ENCODE results near the gene SF1. TPM values are rescaled to one million over a fixed set of nuclear protein-coding genes. Genes with fewer than 3 reads are reported as not detected.

SF1 gene
- total RNA-seq, 2 donors from 2014 or later, result 331 to 399 TPM

DNA sequence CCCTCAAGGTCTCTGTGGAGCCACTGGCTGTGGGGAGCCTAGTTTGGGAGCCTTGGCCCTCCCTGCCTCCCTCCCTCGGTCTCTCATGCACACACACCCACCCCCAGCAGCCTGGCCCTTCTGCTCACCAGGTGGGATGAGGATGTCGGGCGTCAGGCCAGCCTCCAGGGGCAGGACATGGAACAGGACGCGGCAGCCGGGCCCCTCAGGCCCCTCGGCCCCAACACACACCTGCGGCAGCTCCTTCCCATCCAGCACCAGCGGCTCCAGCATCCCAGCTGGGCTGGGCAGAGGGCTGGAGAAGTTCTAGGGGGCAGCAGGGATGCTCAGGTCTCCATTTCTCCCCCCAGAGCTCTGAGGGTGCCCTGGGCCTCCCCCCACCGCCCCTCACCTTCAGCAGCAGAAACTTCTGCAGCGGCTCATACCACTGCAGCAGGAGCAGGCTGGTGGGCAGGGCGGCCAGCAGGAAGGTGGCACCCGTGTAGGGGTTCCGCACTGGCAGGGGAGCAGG is 13.5 kb upstream of the SF1 start:
- DNase-seq, result no peak
- no peak overlapping the region for H3K4me3 Mint-ChIP-seq
- no peaks in the 10 kb centered on the region for H3K9me3 ChIP-seq (ENCODE audit: control insufficient read depth, low read length)
- no peaks in the 10 kb centered on the region for H3K27me3 ChIP-seq (ENCODE audit: control insufficient read depth, insufficient read depth, low read length, poor library complexity, severe bottlenecking)
- no peak overlapping the region for H3K4me3 ChIP-seq (ENCODE audit: low read length)
- TF ChIP-seq, protein P1, sequence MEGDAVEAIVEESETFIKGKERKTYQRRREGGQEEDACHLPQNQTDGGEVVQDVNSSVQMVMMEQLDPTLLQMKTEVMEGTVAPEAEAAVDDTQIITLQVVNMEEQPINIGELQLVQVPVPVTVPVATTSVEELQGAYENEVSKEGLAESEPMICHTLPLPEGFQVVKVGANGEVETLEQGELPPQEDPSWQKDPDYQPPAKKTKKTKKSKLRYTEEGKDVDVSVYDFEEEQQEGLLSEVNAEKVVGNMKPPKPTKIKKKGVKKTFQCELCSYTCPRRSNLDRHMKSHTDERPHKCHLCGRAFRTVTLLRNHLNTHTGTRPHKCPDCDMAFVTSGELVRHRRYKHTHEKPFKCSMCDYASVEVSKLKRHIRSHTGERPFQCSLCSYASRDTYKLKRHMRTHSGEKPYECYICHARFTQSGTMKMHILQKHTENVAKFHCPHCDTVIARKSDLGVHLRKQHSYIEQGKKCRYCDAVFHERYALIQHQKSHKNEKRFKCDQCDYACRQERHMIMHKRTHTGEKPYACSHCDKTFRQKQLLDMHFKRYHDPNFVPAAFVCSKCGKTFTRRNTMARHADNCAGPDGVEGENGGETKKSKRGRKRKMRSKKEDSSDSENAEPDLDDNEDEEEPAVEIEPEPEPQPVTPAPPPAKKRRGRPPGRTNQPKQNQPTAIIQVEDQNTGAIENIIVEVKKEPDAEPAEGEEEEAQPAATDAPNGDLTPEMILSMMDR (conservative IDR thresholded peaks at IDR 0.05), result no peak
- no peaks in the 10 kb centered on the region for H3K4me1 Mint-ChIP-seq
- no peak overlapping the region for H3K27ac Mint-ChIP-seq
- H3K9me3 Mint-ChIP-seq, result no peaks in the 10 kb centered on the region
- H3K27me3 Mint-ChIP-seq (ENCODE audit: insufficient read depth), result no peaks in the 10 kb centered on the region
- H3K9ac ChIP-seq (ENCODE audit: extremely low read depth, low read length, poor library complexity, severe bottlenecking), result no peak overlapping the region
- 83 to 88% methylated on average over 1 to 14 of the region's 14 CpGs for WGBS, 2 experiments (ENCODE audit: insufficient coverage in 1 of 2, insufficient read length in 1 of 2)
- H3K36me3 Mint-ChIP-seq (ENCODE audit: low read depth), result peaks cover 13% of the 10 kb centered on the region
- peaks cover 5% of the 10 kb centered on the region for H3K36me3 ChIP-seq (ENCODE audit: control insufficient read depth, insufficient read depth, low read length)
- H3K27ac ChIP-seq (ENCODE audit: low read depth, low read length), result no peak overlapping the region
- H3K4me1 ChIP-seq (ENCODE audit: control insufficient read depth, insufficient read depth, low read length), result no peaks in the 10 kb centered on the region

DNA sequence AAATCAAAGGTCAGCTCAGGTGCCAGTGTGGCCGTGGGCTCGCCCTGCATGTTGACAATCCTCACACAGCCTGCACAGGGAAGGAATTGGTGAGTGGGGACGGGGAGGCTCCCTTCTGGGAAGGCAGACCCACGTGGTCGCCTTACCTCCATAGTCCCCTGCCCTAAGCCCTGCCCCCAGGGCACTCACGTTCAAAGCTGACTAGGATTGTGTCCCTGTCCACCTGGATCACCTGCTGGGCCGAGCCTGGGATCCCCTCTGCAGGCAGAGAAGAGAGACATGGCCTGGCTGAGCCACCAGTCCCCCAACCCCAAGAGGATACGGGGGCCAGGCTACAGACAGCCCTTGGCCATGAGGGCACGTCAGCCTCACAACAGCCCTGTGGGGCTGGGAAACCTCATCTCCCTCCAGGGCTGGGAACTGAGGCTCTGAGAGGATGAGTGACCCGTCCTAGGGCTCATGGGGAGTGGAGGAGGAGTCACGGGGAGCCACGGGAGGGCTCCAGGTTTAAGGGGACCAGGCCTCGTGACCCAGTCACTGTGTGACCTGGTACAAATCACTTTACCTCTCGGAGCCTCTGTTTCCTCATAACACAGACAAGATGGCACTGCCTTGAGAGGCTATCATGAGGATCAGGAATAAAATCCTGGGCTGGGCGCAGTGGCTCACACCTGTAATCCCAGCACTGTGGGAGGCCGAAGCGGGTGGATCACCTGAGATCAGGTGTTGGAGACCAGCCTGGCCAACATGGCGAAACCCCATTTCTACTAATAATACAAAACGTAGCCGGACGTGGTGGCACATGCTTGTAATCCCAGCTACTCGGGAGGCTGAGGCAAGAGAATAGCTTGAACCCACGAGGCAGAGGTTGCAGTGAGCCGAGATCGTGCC is 12.1 kb upstream of the SF1 start:
- no peaks in the 10 kb centered on the region for H3K4me1 ChIP-seq (ENCODE audit: control insufficient read depth, insufficient read depth, low read length)
- H3K9me3 ChIP-seq (ENCODE audit: control insufficient read depth, low read length), result no peaks in the 10 kb centered on the region
- Mint-ChIP-seq H3K27ac (peak overlapping the region; percentile 52), H3K9me3 (no peaks in the 10 kb centered on the region), H3K4me1 (no peaks in the 10 kb centered on the region), H3K36me3 (ENCODE audit: low read depth) (peaks cover 6% of the 10 kb centered on the region), H3K27me3 (ENCODE audit: insufficient read depth) (no peaks in the 10 kb centered on the region), H3K4me3 (no peak overlapping the region)
- no peak for DNase-seq
- H3K27me3 ChIP-seq (ENCODE audit: control insufficient read depth, insufficient read depth, low read length, poor library complexity, severe bottlenecking), result no peaks in the 10 kb centered on the region
- TF ChIP-seq, protein P1 (conservative IDR thresholded peaks at IDR 0.05), result no peak
- no peak overlapping the region for H3K9ac ChIP-seq (ENCODE audit: extremely low read depth, low read length, poor library complexity, severe bottlenecking)
- H3K27ac ChIP-seq (ENCODE audit: low read depth, low read length), result no peak overlapping the region
- H3K36me3 ChIP-seq (ENCODE audit: control insufficient read depth, insufficient read depth, low read length), result no peaks in the 10 kb centered on the region
- WGBS, 2 experiments (ENCODE audit: insufficient coverage in 1 of 2, insufficient read length in 1 of 2), result 89 to 92% methylated on average over 17 to 25 of the region's 25 CpGs
- H3K4me3 ChIP-seq (ENCODE audit: low read length), result no peak overlapping the region

DNA sequence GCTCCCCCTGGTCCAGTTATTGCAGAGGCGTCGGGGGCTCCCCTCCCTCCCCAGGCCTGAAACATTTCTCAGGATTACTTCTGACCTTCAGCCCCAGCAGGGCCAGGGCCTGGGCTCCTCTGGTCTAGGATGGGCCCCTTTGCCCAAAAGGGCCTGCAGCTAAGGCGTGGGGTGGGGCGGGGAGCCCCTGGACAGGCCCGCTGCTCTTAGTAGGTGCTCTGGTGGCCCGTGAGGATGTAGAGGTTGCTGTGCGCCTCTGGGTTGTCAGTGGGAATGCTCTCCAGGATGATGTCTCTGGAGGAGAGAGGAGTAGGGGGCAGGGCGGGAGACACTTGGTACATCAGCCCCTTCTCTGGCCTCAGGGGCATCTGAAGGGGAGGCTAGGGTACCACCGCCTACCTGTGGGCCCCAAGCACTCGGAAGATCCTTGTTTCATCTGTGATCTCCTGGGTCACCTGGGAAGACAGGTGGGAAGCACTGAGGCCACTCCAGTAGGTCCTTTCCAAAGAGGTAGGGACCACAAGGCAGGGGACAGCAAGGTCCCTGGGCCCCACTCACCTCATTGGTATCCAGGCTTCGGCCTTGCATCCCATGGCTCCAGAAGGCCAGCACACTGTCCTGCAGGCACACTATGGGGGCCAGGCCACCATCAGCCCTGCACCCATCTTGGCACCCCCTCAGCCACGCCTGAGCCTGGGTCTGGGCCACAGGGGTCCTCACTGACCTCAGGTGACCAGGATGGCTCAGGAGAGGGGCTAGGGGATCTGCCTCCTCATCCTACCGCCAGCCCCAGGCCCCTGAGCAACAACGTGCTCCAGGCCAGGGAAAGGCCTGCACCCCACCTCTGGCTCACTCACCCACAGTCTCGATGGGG is 11.2 kb upstream of the SF1 start:
- no peaks in the 10 kb centered on the region for H3K36me3 ChIP-seq (ENCODE audit: control insufficient read depth, insufficient read depth, low read length)
- Mint-ChIP-seq H3K36me3 (ENCODE audit: low read depth) (peaks cover 6% of the 10 kb centered on the region), H3K4me3 (no peak overlapping the region), H3K27me3 (ENCODE audit: insufficient read depth) (no peaks in the 10 kb centered on the region), H3K27ac (peak overlapping the region; percentile 52), H3K4me1 (no peaks in the 10 kb centered on the region), H3K9me3 (no peaks in the 10 kb centered on the region)
- H3K4me1 ChIP-seq (ENCODE audit: control insufficient read depth, insufficient read depth, low read length), result no peaks in the 10 kb centered on the region
- no peak overlapping the region for H3K27ac ChIP-seq (ENCODE audit: low read depth, low read length)
- H3K4me3 ChIP-seq (ENCODE audit: low read length), result no peak overlapping the region
- H3K9me3 ChIP-seq (ENCODE audit: control insufficient read depth, low read length), result no peaks in the 10 kb centered on the region
- TF ChIP-seq, protein P1 (conservative IDR thresholded peaks at IDR 0.05), result no peak
- no peak for DNase-seq
- no peaks in the 10 kb centered on the region for H3K27me3 ChIP-seq (ENCODE audit: control insufficient read depth, insufficient read depth, low read length, poor library complexity, severe bottlenecking)
- no peak overlapping the region for H3K9ac ChIP-seq (ENCODE audit: extremely low read depth, low read length, poor library complexity, severe bottlenecking)
- 90 to 97% methylated on average over 5 to 15 of the region's 15 CpGs for WGBS, 2 experiments (ENCODE audit: insufficient coverage in 1 of 2, insufficient read length in 1 of 2)

All from endodermal cell (in vitro differentiated cells).